Uterus (tissue), 2 donors: ENCODE measurements around the gene BICD1.

Experiments used
- POLR2A ChIP-seq, 2 donors: fragments of 450-650 bp; IDR thresholded peaks; one replicate each; pipeline ENCODE4 v1.6.1; 2016; ENCODE audit warnings: antibody characterized with exemption in 2 of 2, mild to moderate bottlenecking in 1 of 2, moderate library complexity in 1 of 2
- TF ChIP-seq, protein P1 (sequence below), 4 experiments: fragments of 200-600 bp in 2 of 4; fragments of 450-650 bp in 2 of 4; sonication (generic) in 2 of 4; IDR thresholded peaks; one replicate each; pipeline ENCODE4 v1.5.1; 2016 to 2019; ENCODE audit warnings: antibody characterized with exemption in 4 of 4, mild to moderate bottlenecking in 2 of 4, moderate library complexity in 1 of 4

DNA sequence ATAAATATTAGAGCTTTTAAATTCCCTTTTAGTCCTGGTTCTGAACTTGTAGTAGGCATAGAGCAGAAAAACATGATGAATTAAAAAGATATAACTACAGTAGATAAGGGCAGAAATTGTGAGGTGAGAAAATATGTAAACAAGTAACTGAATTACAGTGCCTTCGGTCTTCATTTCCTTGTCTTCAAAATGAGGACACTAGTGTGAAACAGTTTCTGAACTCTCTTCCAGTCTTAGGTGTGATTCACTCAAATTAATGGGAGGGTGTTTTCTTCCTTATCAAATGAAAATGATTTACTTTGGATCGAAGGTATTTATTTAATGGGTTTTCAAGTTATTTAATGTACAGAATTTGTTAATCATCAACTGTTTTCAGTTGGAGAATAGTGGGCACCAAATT, 294.2 kb downstream of the BICD1 start:
- TF ChIP-seq, protein P1, sequence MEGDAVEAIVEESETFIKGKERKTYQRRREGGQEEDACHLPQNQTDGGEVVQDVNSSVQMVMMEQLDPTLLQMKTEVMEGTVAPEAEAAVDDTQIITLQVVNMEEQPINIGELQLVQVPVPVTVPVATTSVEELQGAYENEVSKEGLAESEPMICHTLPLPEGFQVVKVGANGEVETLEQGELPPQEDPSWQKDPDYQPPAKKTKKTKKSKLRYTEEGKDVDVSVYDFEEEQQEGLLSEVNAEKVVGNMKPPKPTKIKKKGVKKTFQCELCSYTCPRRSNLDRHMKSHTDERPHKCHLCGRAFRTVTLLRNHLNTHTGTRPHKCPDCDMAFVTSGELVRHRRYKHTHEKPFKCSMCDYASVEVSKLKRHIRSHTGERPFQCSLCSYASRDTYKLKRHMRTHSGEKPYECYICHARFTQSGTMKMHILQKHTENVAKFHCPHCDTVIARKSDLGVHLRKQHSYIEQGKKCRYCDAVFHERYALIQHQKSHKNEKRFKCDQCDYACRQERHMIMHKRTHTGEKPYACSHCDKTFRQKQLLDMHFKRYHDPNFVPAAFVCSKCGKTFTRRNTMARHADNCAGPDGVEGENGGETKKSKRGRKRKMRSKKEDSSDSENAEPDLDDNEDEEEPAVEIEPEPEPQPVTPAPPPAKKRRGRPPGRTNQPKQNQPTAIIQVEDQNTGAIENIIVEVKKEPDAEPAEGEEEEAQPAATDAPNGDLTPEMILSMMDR (IDR thresholded peaks at IDR 0.05) = no peak
- TF ChIP-seq POLR2A (IDR thresholded peaks at IDR 0.05) = no peak
